Measurements from ENCODE around the gene UGT1A4.

UGT1A4 gene

GRCh38 chr2:233816771-233817170, 98.2 kb downstream of the UGT1A4 start:
- no peaks in the 10 kb centered on the region for H3K36me3 ChIP-seq (ENCODE audit: control insufficient read depth in 4 of 4, insufficient read depth in 4 of 4, low read length in 3 of 4)
- CTCF ChIA-PET = no interaction called here
- no peak overlapping the region for H3K4me3 ChIP-seq (ENCODE audit: control insufficient read depth in 1 of 7, extremely low read depth in 1 of 7, insufficient read depth in 4 of 7, low read depth in 2 of 7, low read length in 6 of 7)
- H3K9me3 ChIP-seq (ENCODE audit: control extremely low read depth in 1 of 5, control insufficient read depth in 4 of 5, insufficient read depth in 2 of 5, low read depth in 1 of 5, low read length in 4 of 5) = no peaks in the 10 kb centered on the region
- no peak overlapping the region for H3K27ac ChIP-seq (ENCODE audit: insufficient read depth in 1 of 2, low read depth in 1 of 2, low read length in 2 of 2, poor library complexity in 1 of 2, severe bottlenecking in 2 of 2)
- WGBS (ENCODE audit: insufficient coverage) = 88% methylated on average over 4 of the region's 4 CpGs
- DNase-seq = no peak
- POLR2A ChIA-PET = no interaction called here
- peaks cover 0 to 4% (median 0%) of the 10 kb centered on the region in 5 experiments for H3K27me3 ChIP-seq (replicated peaks in 2 of 5; ENCODE audit: control insufficient read depth in 4 of 5, insufficient read depth in 5 of 5, low read length in 4 of 5)
- no peaks in the 10 kb centered on the region for H3K4me1 ChIP-seq (ENCODE audit: control extremely low read depth in 1 of 4, control insufficient read depth in 4 of 4, insufficient read depth in 4 of 4, low read length in 3 of 4)

GRCh38 chr2:233817361-233817911, 98.9 kb downstream of the UGT1A4 start:
- POLR2A ChIA-PET = interaction anchor here (0.7 kb wide), 1 partner anchor 33 kb away, joined by 3 read pairs; no protein-coding TSS in a partner anchor
- peaks cover 0 to 4% (median 0%) of the 10 kb centered on the region in 5 experiments for H3K27me3 ChIP-seq (replicated peaks in 2 of 5; ENCODE audit: control insufficient read depth in 4 of 5, insufficient read depth in 5 of 5, low read length in 4 of 5)
- no peaks in the 10 kb centered on the region for H3K4me1 ChIP-seq (ENCODE audit: control extremely low read depth in 1 of 4, control insufficient read depth in 4 of 4, insufficient read depth in 4 of 4, low read length in 3 of 4)
- H3K9me3 ChIP-seq (ENCODE audit: control extremely low read depth in 1 of 5, control insufficient read depth in 4 of 5, insufficient read depth in 2 of 5, low read depth in 1 of 5, low read length in 4 of 5) = no peaks in the 10 kb centered on the region
- no peak overlapping the region for H3K4me3 ChIP-seq (ENCODE audit: control insufficient read depth in 1 of 7, extremely low read depth in 1 of 7, insufficient read depth in 4 of 7, low read depth in 2 of 7, low read length in 6 of 7)
- 92% methylated on average over 3 of the region's 3 CpGs for WGBS (ENCODE audit: insufficient coverage)
- H3K36me3 ChIP-seq (ENCODE audit: control insufficient read depth in 4 of 4, insufficient read depth in 4 of 4, low read length in 3 of 4) = no peaks in the 10 kb centered on the region
- no peak for DNase-seq
- CTCF ChIA-PET = no interaction called here
- no peak overlapping the region for H3K27ac ChIP-seq (ENCODE audit: insufficient read depth in 1 of 2, low read depth in 1 of 2, low read length in 2 of 2, poor library complexity in 1 of 2, severe bottlenecking in 2 of 2)

DNA sequence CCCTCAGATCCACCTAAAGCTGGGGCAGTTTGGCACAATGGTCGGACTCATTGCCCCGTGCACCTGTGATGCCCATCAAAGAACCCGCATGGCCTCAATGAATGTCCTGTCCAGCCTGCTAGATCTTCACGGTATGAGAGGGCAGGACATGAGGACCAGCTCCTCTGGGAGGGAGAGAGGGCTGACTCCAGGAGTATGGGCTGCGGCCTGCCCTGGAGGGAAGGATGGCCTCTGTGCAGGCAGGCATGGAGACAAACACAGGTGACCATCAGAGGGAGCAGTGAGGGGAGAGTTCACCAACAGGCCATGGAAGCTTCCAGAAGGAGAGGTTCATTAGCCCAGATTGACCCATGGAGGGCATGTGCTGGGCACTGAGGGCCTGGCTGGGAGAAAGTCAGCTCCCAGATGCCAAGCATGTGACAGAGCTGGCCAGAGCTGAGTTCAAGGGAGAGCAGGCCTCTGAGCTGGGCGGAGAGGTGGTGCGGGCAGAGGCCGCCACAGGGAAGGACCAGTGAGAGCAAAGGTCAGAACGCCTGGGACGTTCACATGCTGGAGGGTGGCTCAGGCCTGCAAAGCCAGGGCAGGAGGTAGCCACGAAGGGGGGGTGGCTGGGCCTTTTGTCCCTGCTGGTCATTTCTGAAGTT, 99.6 kb downstream of the UGT1A4 start:
- Histone ChIP-seq H3K4me1 (ENCODE audit: control extremely low read depth in 1 of 4, control insufficient read depth in 4 of 4, insufficient read depth in 4 of 4, low read length in 3 of 4) (no peaks in the 10 kb centered on the region), H3K36me3 (ENCODE audit: control insufficient read depth in 4 of 4, insufficient read depth in 4 of 4, low read length in 3 of 4) (no peaks in the 10 kb centered on the region), H3K9me3 (ENCODE audit: control extremely low read depth in 1 of 5, control insufficient read depth in 4 of 5, insufficient read depth in 2 of 5, low read depth in 1 of 5, low read length in 4 of 5) (no peaks in the 10 kb centered on the region), H3K27ac (ENCODE audit: insufficient read depth in 1 of 2, low read depth in 1 of 2, low read length in 2 of 2, poor library complexity in 1 of 2, severe bottlenecking in 2 of 2) (no peak overlapping the region), H3K4me3 (ENCODE audit: control insufficient read depth in 1 of 7, extremely low read depth in 1 of 7, insufficient read depth in 4 of 7, low read depth in 2 of 7, low read length in 6 of 7) (no peak overlapping the region), H3K27me3 (replicated peaks in 2 of 5; ENCODE audit: control insufficient read depth in 4 of 5, insufficient read depth in 5 of 5, low read length in 4 of 5) (peaks cover 0 to 4% (median 0%) of the 10 kb centered on the region in 5 experiments)
- ChIA-PET POLR2A (interaction anchor here (0.7 kb wide), 1 partner anchor 32 kb away, joined by 3 read pairs; no protein-coding TSS in a partner anchor), CTCF (no interaction called here)
- no peak for DNase-seq
- 100% methylated on average over 11 of the region's 11 CpGs for WGBS (ENCODE audit: insufficient coverage)

DNA sequence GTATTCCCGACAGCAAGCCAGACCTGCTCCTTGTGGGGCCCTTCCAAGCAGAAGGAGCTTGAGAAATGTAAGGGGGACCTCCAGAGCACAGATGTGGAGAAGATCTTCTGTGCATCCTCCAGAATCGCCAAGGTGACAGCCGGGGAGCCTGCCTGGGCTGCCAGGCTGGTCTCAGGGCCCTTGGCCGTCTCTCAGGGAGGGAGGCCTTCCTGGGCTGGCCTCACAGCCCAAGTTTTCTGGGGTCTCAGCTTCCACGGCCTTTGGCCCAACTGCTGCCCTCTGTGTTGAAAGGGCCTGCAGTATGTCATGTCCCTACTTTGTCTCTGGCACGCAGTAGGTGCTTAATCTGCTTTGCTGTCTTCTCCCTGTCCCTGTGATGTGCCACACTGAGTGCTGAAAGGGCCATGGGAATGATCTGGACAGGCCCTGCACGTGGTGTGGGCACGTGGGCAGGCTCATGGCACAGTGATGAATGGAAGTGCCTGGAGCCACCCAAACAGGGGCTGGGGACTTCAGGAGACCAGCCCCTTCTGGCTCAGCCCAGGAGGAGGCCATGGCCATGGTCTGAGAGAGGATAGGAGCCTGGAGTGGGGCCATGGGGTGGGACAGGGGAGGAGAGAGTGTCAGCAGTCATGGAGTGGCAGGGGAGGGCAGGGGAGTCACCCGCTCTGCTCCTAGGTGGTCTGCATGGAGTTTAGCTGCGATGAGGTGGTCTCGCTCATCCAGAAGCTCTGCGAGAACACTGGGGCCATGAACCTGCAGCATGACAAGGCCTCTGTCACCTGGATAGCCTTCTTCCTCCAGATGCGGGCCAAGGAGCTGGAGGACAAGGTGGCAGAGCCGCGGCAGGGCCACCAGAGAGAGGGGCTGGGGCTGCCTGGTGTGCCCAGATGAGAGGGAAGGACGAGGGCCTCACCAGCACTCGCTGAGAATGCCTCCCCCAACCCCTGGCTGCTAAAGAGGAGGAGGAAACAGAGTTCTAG, 100.4 kb downstream of the UGT1A4 start:
- ChIA-PET POLR2A (no interaction called here), CTCF (no interaction called here)
- H3K27ac ChIP-seq (ENCODE audit: insufficient read depth in 1 of 2, low read depth in 1 of 2, low read length in 2 of 2, poor library complexity in 1 of 2, severe bottlenecking in 2 of 2) = no peak overlapping the region
- H3K9me3 ChIP-seq (ENCODE audit: control extremely low read depth in 1 of 5, control insufficient read depth in 4 of 5, insufficient read depth in 2 of 5, low read depth in 1 of 5, low read length in 4 of 5) = no peaks in the 10 kb centered on the region
- DNase-seq = no peak
- WGBS (ENCODE audit: insufficient coverage) = 77% methylated on average over 10 of the region's 17 CpGs
- H3K4me3 ChIP-seq (ENCODE audit: control insufficient read depth in 1 of 7, extremely low read depth in 1 of 7, insufficient read depth in 4 of 7, low read depth in 2 of 7, low read length in 6 of 7) = no peak overlapping the region
- peaks cover 0 to 4% (median 0%) of the 10 kb centered on the region in 5 experiments for H3K27me3 ChIP-seq (replicated peaks in 2 of 5; ENCODE audit: control insufficient read depth in 4 of 5, insufficient read depth in 5 of 5, low read length in 4 of 5)
- no peaks in the 10 kb centered on the region for H3K36me3 ChIP-seq (ENCODE audit: control insufficient read depth in 4 of 4, insufficient read depth in 4 of 4, low read length in 3 of 4)
- H3K4me1 ChIP-seq (ENCODE audit: control extremely low read depth in 1 of 4, control insufficient read depth in 4 of 4, insufficient read depth in 4 of 4, low read length in 3 of 4) = no peaks in the 10 kb centered on the region

GRCh38 chr2:233819884-233820773, 101.6 kb downstream of the UGT1A4 start:
- Histone ChIP-seq H3K4me3 (ENCODE audit: control insufficient read depth in 1 of 7, extremely low read depth in 1 of 7, insufficient read depth in 4 of 7, low read depth in 2 of 7, low read length in 6 of 7) (no peak overlapping the region), H3K36me3 (ENCODE audit: control insufficient read depth in 4 of 4, insufficient read depth in 4 of 4, low read length in 3 of 4) (no peaks in the 10 kb centered on the region), H3K27me3 (replicated peaks in 2 of 5; ENCODE audit: control insufficient read depth in 4 of 5, insufficient read depth in 5 of 5, low read length in 4 of 5) (no peaks in the 10 kb centered on the region), H3K9me3 (ENCODE audit: control extremely low read depth in 1 of 5, control insufficient read depth in 4 of 5, insufficient read depth in 2 of 5, low read depth in 1 of 5, low read length in 4 of 5) (no peaks in the 10 kb centered on the region), H3K27ac (ENCODE audit: insufficient read depth in 1 of 2, low read depth in 1 of 2, low read length in 2 of 2, poor library complexity in 1 of 2, severe bottlenecking in 2 of 2) (no peak overlapping the region), H3K4me1 (ENCODE audit: control extremely low read depth in 1 of 4, control insufficient read depth in 4 of 4, insufficient read depth in 4 of 4, low read length in 3 of 4) (no peaks in the 10 kb centered on the region)
- no peak for DNase-seq
- ChIA-PET POLR2A (interaction anchor here (0.7 kb wide), 1 partner anchor 10 kb away, joined by 3 read pairs; no protein-coding TSS in a partner anchor), CTCF (no interaction called here)
- 91% methylated on average over 14 of the region's 18 CpGs for WGBS (ENCODE audit: insufficient coverage)

- H3K27me3 ChIP-seq (replicated peaks in 2 of 5; ENCODE audit: control insufficient read depth in 4 of 5, insufficient read depth in 5 of 5, low read length in 4 of 5) = no peaks in the 10 kb centered on the region
- H3K4me1 ChIP-seq (ENCODE audit: control extremely low read depth in 1 of 4, control insufficient read depth in 4 of 4, insufficient read depth in 4 of 4, low read length in 3 of 4) = no peaks in the 10 kb centered on the region
- POLR2A ChIA-PET = interaction anchor here (0.7 kb wide), 1 partner anchor 9 kb away, joined by 3 read pairs; no protein-coding TSS in a partner anchor
- CTCF ChIA-PET = no interaction called here
- H3K36me3 ChIP-seq (ENCODE audit: control insufficient read depth in 4 of 4, insufficient read depth in 4 of 4, low read length in 3 of 4) = no peaks in the 10 kb centered on the region
- no peak overlapping the region for H3K27ac ChIP-seq (ENCODE audit: insufficient read depth in 1 of 2, low read depth in 1 of 2, low read length in 2 of 2, poor library complexity in 1 of 2, severe bottlenecking in 2 of 2)
- 93% methylated on average over 3 of the region's 6 CpGs for WGBS (ENCODE audit: insufficient coverage)
- H3K4me3 ChIP-seq (ENCODE audit: control insufficient read depth in 1 of 7, extremely low read depth in 1 of 7, insufficient read depth in 4 of 7, low read depth in 2 of 7, low read length in 6 of 7) = no peak overlapping the region
- DNase-seq = no peak
- no peaks in the 10 kb centered on the region for H3K9me3 ChIP-seq (ENCODE audit: control extremely low read depth in 1 of 5, control insufficient read depth in 4 of 5, insufficient read depth in 2 of 5, low read depth in 1 of 5, low read length in 4 of 5)
Measured at GRCh38 chr2:233820774-233821105, 102.2 kb downstream of the UGT1A4 start.

Data from common myeloid progenitor, CD34-positive (primary cell).